Activated naive CD8-positive, alpha-beta T cell treated with anti-CD3 and anti-CD28 coated beads for 36 hours (primary cell): ENCODE measurements around the gene GRK1. TPM values are rescaled to one million over a fixed set of nuclear protein-coding genes. Genes with fewer than 3 reads are reported as not detected.

ENCODE experiments used
- DNase-seq: peaks from one replicate; pipeline ENCODE4 v3.0.0; 2021
- H3K27ac Mint-ChIP-seq: one replicate; pipeline ENCODE4 v1.8.0; 2022; ENCODE audit warnings: mild to moderate bottlenecking, moderate library complexity, mixed read lengths
- H3K27me3 Mint-ChIP-seq: one replicate; pipeline ENCODE4 v1.8.0; 2022; ENCODE audit warnings: mild to moderate bottlenecking, mixed read lengths
- H3K36me3 Mint-ChIP-seq: one replicate; pipeline ENCODE4 v1.8.0; 2021; ENCODE audit warnings: mild to moderate bottlenecking, mixed read lengths
- H3K4me1 Mint-ChIP-seq: one replicate; pipeline ENCODE4 v1.8.0; 2021; ENCODE audit warnings: mixed read lengths
- H3K4me3 Mint-ChIP-seq: one replicate; pipeline ENCODE4 v1.8.0; 2022; ENCODE audit warnings: mild to moderate bottlenecking, moderate library complexity, mixed read lengths
- H3K9me3 Mint-ChIP-seq: one replicate; pipeline ENCODE4 v1.8.0; 2022; ENCODE audit warnings: mixed read lengths
- total RNA-seq, 2 experiments: library from RNA; stranded (reverse); gene quantifications; one replicate each; pipeline ENCODE4 v1.2.3, GENCODE V29; 2021

Gene GRK1
- total RNA-seq, 2 experiments from 2014 or later: not detected

- Mint-ChIP-seq H3K9me3 (no peaks in the 10 kb centered on the region), H3K36me3 (no peaks in the 10 kb centered on the region), H3K27me3 (peaks cover 10% of the 10 kb centered on the region), H3K27ac (no peak overlapping the region), H3K4me1 (no peaks in the 10 kb centered on the region), H3K4me3 (no peak overlapping the region)
- no peak for DNase-seq
These were observed 116.3 kb downstream of the GRK1 start for GRCh38 chr13:113783200-113783881.

- no peaks in the 10 kb centered on the region for H3K9me3 Mint-ChIP-seq
- H3K4me1 Mint-ChIP-seq: no peaks in the 10 kb centered on the region
- no peak overlapping the region for H3K27ac Mint-ChIP-seq
- peaks cover 8% of the 10 kb centered on the region for H3K27me3 Mint-ChIP-seq
- H3K4me3 Mint-ChIP-seq: no peak overlapping the region
- DNase-seq: no peak
- no peaks in the 10 kb centered on the region for H3K36me3 Mint-ChIP-seq
These were observed 117.1 kb downstream of the GRK1 start for GRCh38 chr13:113783966-113784644.

GRCh38 chr13:113784645-113785024, 117.6 kb downstream of the GRK1 start:
- Mint-ChIP-seq H3K27ac (no peak overlapping the region), H3K36me3 (no peaks in the 10 kb centered on the region)

GRCh38 chr13:113785051-113786010, 118.3 kb downstream of the GRK1 start:
- Mint-ChIP-seq H3K36me3 (no peaks in the 10 kb centered on the region), H3K9me3 (no peaks in the 10 kb centered on the region), H3K27me3 (peaks cover 7% of the 10 kb centered on the region), H3K4me1 (no peaks in the 10 kb centered on the region), H3K4me3 (no peak overlapping the region), H3K27ac (no peak overlapping the region)
- DNase-seq: no peak

More at GRCh38 chr13:113784645-113785024, 117.6 kb downstream of the GRK1 start:
- Mint-ChIP-seq H3K4me3 (no peak overlapping the region), H3K9me3 (no peaks in the 10 kb centered on the region), H3K4me1 (no peaks in the 10 kb centered on the region), H3K27me3 (peaks cover 7% of the 10 kb centered on the region)
- no peak for DNase-seq

- Mint-ChIP-seq H3K27ac (no peak overlapping the region), H3K9me3 (no peaks in the 10 kb centered on the region), H3K4me3 (no peak overlapping the region), H3K4me1 (no peaks in the 10 kb centered on the region), H3K27me3 (peaks cover 7% of the 10 kb centered on the region), H3K36me3 (no peaks in the 10 kb centered on the region)
- DNase-seq: no peak
These were observed 119.3 kb downstream of the GRK1 start for GRCh38 chr13:113786262-113786841.

Other genes starting within 250 kb of the GRK1 start
- gene ADPRHL1, start 213.7 kb upstream of the GRK1 start, total RNA-seq: under 1 TPM; 0.44 to 0.56 TPM
- gene DCUN1D2, start 176.5 kb upstream of the GRK1 start, total RNA-seq: 10 to 100 TPM; 11.0 to 13.9 TPM
- gene TFDP1, start 82.5 kb upstream of the GRK1 start, total RNA-seq: 100 to 1,000 TPM; 242 to 250 TPM
- not detected for gene ATP4B, start 9.0 kb upstream of the GRK1 start, total RNA-seq
- 1 to 10 TPM; 1.1 to 1.2 TPM for gene TMEM255B, start 92.0 kb downstream of the GRK1 start, total RNA-seq
- under 1 TPM; 0.16 to 0.27 TPM for gene GAS6, start 196.9 kb downstream of the GRK1 start, total RNA-seq